OCI-LY7 (cell line): ENCODE data around the gene GJB2. TPM values are rescaled to one million over a fixed set of nuclear protein-coding genes. Genes with fewer than 3 reads are reported as not detected.

Experiments used
- BruUV-seq: library from RNA; stranded (reverse); fragments of 400-500 nt; replicated peaks from 2 replicates; lab custom pipeline; 2021; lab: Mats Ljungman, UMichigan
- CTCF ChIA-PET: fragments of 300-600 bp; sonication (Branson Sonifier 250); formaldehyde crosslinking; loops from one replicate; lab custom pipeline; 2022; ENCODE audit warnings: antibody characterized with exemption; ENCODE audit not compliant: unreplicated experiment; lab: Charles Lee
- POLR2A ChIA-PET: fragments of 300-600 bp; sonication (Branson Sonifier 250); formaldehyde crosslinking; loops from one replicate; lab custom pipeline; 2022; ENCODE audit warnings: antibody characterized with exemption; lab: Charles Lee
- DNase-seq: peaks from one replicate; pipeline ENCODE4 v3.0.0-alpha.2; 2015; ENCODE audit warnings: low spot score
- H2AFZ ChIP-seq: fragments of 200-600 bp; sonication (generic), shearing (Covaris generic); 2 replicates; pipeline ENCODE4 v1.6.1; 2014; ENCODE audit warnings: mild to moderate bottlenecking, antibody characterized with exemption, low read length, moderate library complexity
- H3K27ac ChIP-seq: fragments of 200-600 bp; sonication (generic); 2 replicates; pipeline ENCODE4 v1.5.1; 2014; ENCODE audit warnings: mixed run types, low read depth, mild to moderate bottlenecking, moderate library complexity, low read length, inconsistent platforms; ENCODE audit not compliant: poor library complexity, severe bottlenecking
- H3K36me3 ChIP-seq: fragments of 200-600 bp; sonication (generic); 2 replicates; pipeline ENCODE4 v1.6.1; 2014; ENCODE audit warnings: mild to moderate bottlenecking, antibody characterized with exemption, low read length, moderate library complexity, mixed read lengths; ENCODE audit not compliant: insufficient read depth
- H3K4me1 ChIP-seq: fragments of 200-600 bp; sonication (generic); 2 replicates; pipeline ENCODE4 v1.5.1; 2014; ENCODE audit warnings: mild to moderate bottlenecking, low read length; ENCODE audit not compliant: insufficient read depth, poor library complexity, severe bottlenecking
- H3K4me2 ChIP-seq: fragments of 200-600 bp; sonication (generic); 2 replicates; pipeline ENCODE4 v1.6.1; 2014; ENCODE audit warnings: mild to moderate bottlenecking, low read length
- H3K4me3 ChIP-seq: fragments of 200-600 bp; sonication (generic); 2 replicates; pipeline ENCODE4 v1.5.1; 2014; ENCODE audit warnings: mild to moderate bottlenecking, low read depth, low read length; ENCODE audit not compliant: poor library complexity, severe bottlenecking
- H3K79me2 ChIP-seq: fragments of 200-600 bp; sonication (generic); 2 replicates; pipeline ENCODE4 v1.6.1; 2016; ENCODE audit warnings: low read depth, mild to moderate bottlenecking, low read length, moderate library complexity, mixed read lengths; ENCODE audit not compliant: insufficient read depth
- H3K9me2 ChIP-seq: fragments of 200-600 bp; sonication (generic); 2 replicates; pipeline ENCODE4 v1.6.1; 2016; ENCODE audit warnings: mild to moderate bottlenecking, low read length, mixed read lengths; ENCODE audit not compliant: insufficient read depth
- H3K9me3 ChIP-seq: fragments of 200-600 bp; sonication (generic); 2 replicates; pipeline ENCODE4 v1.6.1; 2014; ENCODE audit warnings: mild to moderate bottlenecking, mixed run types, low read length, mixed read lengths
- H4K20me1 ChIP-seq: fragments of 200-600 bp; sonication (generic); 2 replicates; pipeline ENCODE4 v1.6.1; 2014; ENCODE audit warnings: mild to moderate bottlenecking, antibody characterized with exemption, low read length, moderate library complexity, mixed read lengths; ENCODE audit not compliant: insufficient read depth
- CTCF ChIP-seq: fragments of 200-600 bp; sonication (generic); conservative IDR thresholded peaks from 2 replicates; pipeline ENCODE4 v1.5.1; 2014; ENCODE audit warnings: mild to moderate bottlenecking, antibody characterized with exemption, low read length, moderate library complexity, mixed read lengths
- EZH2phosphoT487 ChIP-seq: fragments of 200-600 bp; sonication (generic); IDR thresholded peaks from 2 replicates; pipeline ENCODE4 v1.6.1; 2018; ENCODE audit warnings: low read depth, borderline replicate concordance, mild to moderate bottlenecking, mixed run types, antibody characterized with exemption, low read length, moderate library complexity, mixed read lengths
- intact Hi-C: fragments of 100-400 bp; cut with micrococcal nuclease; formaldehyde crosslinking; loops from one replicate; pipeline ENCODE4 v1.10.0; 2022; ENCODE audit not compliant: unreplicated experiment
- total RNA-seq, 2 experiments: library from RNA; depleted of rRNA in 1 of 2; stranded (reverse); fragments of >200 nt in 1 of 2; shearing (Covaris generic) in 1 of 2; gene quantifications; 2 replicates each; pipeline ENCODE4 v1.2.3, GENCODE V29; 2014 to 2022

The GJB2 gene
- total RNA-seq, 2 experiments from 2014 or later = not detected

GRCh38 chr13:20191311-20192157 lies 1.2 kb downstream of the GJB2 start:
- H3K4me2 ChIP-seq = no peak overlapping the region
- no peak for DNase-seq
- intact Hi-C loops = loop anchor here (10.0 kb wide), 1 partner anchor 733 kb away; no protein-coding TSS in a partner anchor
- no peak overlapping the region for H3K4me3 ChIP-seq
- H3K79me2 ChIP-seq = no peaks in the 10 kb centered on the region
- BruUV-seq = no TSS peak
- no peak for TF ChIP-seq EZH2phosphoT487
- TF ChIP-seq CTCF = no peak
- H2AFZ ChIP-seq = no peak overlapping the region
- H3K9me2 ChIP-seq = no peaks in the 10 kb centered on the region
- H4K20me1 ChIP-seq = no peaks in the 10 kb centered on the region
- H3K9me3 ChIP-seq = no peaks in the 10 kb centered on the region
- H3K4me1 ChIP-seq = no peaks in the 10 kb centered on the region
- ChIA-PET CTCF (no interaction called here), POLR2A (no interaction called here)
- no peaks in the 10 kb centered on the region for H3K36me3 ChIP-seq
- H3K27ac ChIP-seq = no peak overlapping the region

GRCh38 chr13:20190481-20191310 lies 2.0 kb downstream of the GJB2 start:
- ChIA-PET POLR2A (no interaction called here), CTCF (no interaction called here)
- Histone ChIP-seq H3K79me2 (no peaks in the 10 kb centered on the region), H3K9me3 (no peaks in the 10 kb centered on the region), H2AFZ (no peak overlapping the region), H3K36me3 (no peaks in the 10 kb centered on the region), H4K20me1 (no peaks in the 10 kb centered on the region), H3K4me2 (no peak overlapping the region), H3K4me1 (no peaks in the 10 kb centered on the region), H3K9me2 (no peaks in the 10 kb centered on the region), H3K27ac (no peak overlapping the region), H3K4me3 (no peak overlapping the region)
- no TSS peak for BruUV-seq
- no peak for DNase-seq
- intact Hi-C loops = loop anchor here (10.0 kb wide), 1 partner anchor 734 kb away; no protein-coding TSS in a partner anchor
- no peak for TF ChIP-seq CTCF
- no peak for TF ChIP-seq EZH2phosphoT487
